ENCODE data around the gene PROM1. TPM values are rescaled to one million over a fixed set of nuclear protein-coding genes. Genes with fewer than 3 reads are reported as not detected.

PROM1 gene
- total and polyA plus RNA-seq, 4 donors = 1.2 to 5.2 (median 3.7) TPM

DNA sequence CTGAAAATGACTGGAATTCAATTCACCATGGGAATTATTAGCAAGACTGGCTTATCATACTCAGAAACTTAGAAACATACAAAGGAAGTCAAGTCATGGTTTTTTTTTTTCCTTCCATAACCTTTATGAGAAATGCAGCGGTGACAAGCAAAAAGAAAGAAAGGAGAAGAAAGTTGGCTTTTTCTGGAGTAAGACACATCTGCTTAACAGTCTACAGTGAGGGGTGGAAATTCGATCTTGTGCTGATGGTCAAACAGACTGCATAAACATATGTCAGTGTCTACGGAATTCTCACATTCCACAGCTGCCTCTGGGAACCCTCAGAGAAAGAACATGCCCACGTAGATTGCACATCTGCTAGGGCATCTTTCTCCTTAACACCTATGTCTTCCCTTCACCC lies 54.6 kb downstream of the PROM1 start:
- no peaks in the 10 kb centered on the region for H3K27me3 ChIP-seq (ENCODE audit: control insufficient read depth in 4 of 4, insufficient read depth in 4 of 4, low read length in 3 of 4)
- H3K36me3 ChIP-seq (ENCODE audit: control insufficient read depth in 4 of 4, insufficient read depth in 3 of 4, low read depth in 1 of 4, low read length in 3 of 4) = no peaks in the 10 kb centered on the region
- no peaks in the 10 kb centered on the region for H3K9me3 ChIP-seq (ENCODE audit: control insufficient read depth in 4 of 4, low read length in 3 of 4)
- H3K27ac ChIP-seq (ENCODE audit: low read depth in 1 of 2, low read length in 2 of 2) = no peak overlapping the region
- 69% methylated on average over 4 of the region's 4 CpGs for WGBS
- TF ChIP-seq SP1 (IDR thresholded peaks at IDR 0.05) (no peak), HNF4A (conservative IDR thresholded peaks at IDR 0.05) (no peak), FOXA1 (IDR thresholded peaks at IDR 0.05) (no peak), RAD21 (IDR thresholded peaks at IDR 0.05) (peak in 1 of 2 donors; percentile 12), FOXA2 (IDR thresholded peaks at IDR 0.05) (no peak), NR2F2 (IDR thresholded peaks at IDR 0.05) (no peak)
- H3K9ac ChIP-seq (ENCODE audit: low read depth in 1 of 2, low read length in 2 of 2) = no peak overlapping the region
- DNase-seq (ENCODE audit: low spot score) = no peak
- H3K4me3 ChIP-seq (ENCODE audit: low read depth in 1 of 3, low read length in 3 of 3) = no peak overlapping the region
- peaks cover 9 to 23% (median 14%) of the 10 kb centered on the region in 4 donors for H3K4me1 ChIP-seq (ENCODE audit: control insufficient read depth in 4 of 4, insufficient read depth in 4 of 4, low read length in 3 of 4)

DNA sequence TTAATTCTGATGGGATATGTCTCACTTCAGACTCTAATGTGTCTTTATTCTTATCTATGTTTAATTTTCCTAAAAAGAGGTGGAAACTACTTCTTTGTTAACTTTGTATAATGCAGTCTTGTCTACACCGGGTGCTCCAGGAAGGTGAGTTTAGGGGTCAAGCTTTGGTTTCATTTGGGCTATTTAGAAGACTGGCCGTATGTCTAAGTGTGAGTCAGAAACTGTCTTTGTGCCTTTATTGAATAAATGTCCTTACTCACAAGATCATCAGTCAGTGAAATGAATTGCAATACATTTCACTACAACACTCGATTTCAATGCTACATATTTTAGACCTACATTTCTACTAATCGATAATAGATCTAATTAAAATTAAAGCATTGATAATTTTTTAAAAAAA lies 56.2 kb downstream of the PROM1 start:
- TF ChIP-seq SP1 (IDR thresholded peaks at IDR 0.05) = no peak
- Histone ChIP-seq H3K4me1 (ENCODE audit: control insufficient read depth in 4 of 4, insufficient read depth in 4 of 4, low read length in 3 of 4) (peaks cover 8 to 13% (median 11%) of the 10 kb centered on the region in 4 donors), H3K9me3 (ENCODE audit: control insufficient read depth in 4 of 4, low read length in 3 of 4) (no peaks in the 10 kb centered on the region), H3K36me3 (ENCODE audit: control insufficient read depth in 4 of 4, insufficient read depth in 3 of 4, low read depth in 1 of 4, low read length in 3 of 4) (no peaks in the 10 kb centered on the region), H3K9ac (ENCODE audit: low read depth in 1 of 2, low read length in 2 of 2) (no peak overlapping the region), H3K4me3 (ENCODE audit: low read depth in 1 of 3, low read length in 3 of 3) (no peak overlapping the region), H3K27ac (ENCODE audit: low read depth in 1 of 2, low read length in 2 of 2) (no peak overlapping the region), H3K27me3 (ENCODE audit: control insufficient read depth in 4 of 4, insufficient read depth in 4 of 4, low read length in 3 of 4) (no peaks in the 10 kb centered on the region)
- no peak for DNase-seq (ENCODE audit: low spot score)
- 75% methylated on average over 4 of the region's 4 CpGs for WGBS

DNA sequence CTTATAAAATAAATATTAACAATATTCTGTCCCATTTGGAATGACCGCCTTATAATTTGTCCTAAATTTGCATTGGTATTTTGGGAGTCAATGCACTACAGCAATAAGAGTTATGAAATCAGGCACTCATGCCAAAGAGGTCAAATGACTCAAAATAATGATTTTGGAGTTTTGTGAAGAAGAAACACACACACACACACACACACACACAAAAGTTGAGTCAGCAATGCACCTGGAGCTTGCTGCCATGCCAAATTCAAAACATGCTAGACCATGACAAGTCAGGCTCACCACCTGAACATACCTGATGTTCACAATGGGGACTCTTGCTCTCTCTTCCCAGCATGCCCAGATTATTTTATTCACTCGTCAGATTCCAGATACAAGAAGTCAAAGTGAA lies 56.7 kb downstream of the PROM1 start:
- WGBS = 42% methylated on average over 2 of the region's 2 CpGs

DNA sequence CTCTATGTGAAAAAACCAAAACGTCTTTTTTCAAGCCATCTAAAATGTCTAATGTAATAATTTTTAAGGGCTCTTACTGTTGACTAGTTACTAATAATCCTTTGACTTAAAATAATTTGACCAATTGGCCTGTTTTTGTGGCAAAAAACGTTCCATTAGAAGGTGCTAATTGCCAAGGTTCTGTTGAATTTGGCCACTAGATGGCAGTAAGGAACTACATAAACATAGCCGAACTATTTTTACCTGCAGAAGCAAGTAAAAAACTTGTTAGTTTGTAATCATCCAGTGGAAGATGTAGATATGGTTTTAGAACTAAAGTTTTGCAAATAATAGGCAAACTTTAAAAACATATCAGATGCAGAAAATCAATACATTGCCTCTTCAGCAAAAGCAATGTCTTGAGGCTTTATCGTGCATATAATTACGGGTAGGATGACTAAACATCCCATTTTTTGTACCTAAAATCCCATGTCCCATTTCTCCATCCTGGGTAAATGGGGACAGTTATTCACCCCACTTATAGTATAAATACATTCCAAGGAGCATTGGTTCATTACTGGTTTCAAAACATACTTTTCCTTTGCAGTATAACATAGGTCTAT lies 57.6 kb downstream of the PROM1 start:
- peak; percentile 93 to 94 for TF ChIP-seq RAD21 (IDR thresholded peaks at IDR 0.05)
- TF ChIP-seq, protein P1, sequence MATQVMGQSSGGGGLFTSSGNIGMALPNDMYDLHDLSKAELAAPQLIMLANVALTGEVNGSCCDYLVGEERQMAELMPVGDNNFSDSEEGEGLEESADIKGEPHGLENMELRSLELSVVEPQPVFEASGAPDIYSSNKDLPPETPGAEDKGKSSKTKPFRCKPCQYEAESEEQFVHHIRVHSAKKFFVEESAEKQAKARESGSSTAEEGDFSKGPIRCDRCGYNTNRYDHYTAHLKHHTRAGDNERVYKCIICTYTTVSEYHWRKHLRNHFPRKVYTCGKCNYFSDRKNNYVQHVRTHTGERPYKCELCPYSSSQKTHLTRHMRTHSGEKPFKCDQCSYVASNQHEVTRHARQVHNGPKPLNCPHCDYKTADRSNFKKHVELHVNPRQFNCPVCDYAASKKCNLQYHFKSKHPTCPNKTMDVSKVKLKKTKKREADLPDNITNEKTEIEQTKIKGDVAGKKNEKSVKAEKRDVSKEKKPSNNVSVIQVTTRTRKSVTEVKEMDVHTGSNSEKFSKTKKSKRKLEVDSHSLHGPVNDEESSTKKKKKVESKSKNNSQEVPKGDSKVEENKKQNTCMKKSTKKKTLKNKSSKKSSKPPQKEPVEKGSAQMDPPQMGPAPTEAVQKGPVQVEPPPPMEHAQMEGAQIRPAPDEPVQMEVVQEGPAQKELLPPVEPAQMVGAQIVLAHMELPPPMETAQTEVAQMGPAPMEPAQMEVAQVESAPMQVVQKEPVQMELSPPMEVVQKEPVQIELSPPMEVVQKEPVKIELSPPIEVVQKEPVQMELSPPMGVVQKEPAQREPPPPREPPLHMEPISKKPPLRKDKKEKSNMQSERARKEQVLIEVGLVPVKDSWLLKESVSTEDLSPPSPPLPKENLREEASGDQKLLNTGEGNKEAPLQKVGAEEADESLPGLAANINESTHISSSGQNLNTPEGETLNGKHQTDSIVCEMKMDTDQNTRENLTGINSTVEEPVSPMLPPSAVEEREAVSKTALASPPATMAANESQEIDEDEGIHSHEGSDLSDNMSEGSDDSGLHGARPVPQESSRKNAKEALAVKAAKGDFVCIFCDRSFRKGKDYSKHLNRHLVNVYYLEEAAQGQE (IDR thresholded peaks at IDR 0.05) = no peak
- TF ChIP-seq, protein P2, sequence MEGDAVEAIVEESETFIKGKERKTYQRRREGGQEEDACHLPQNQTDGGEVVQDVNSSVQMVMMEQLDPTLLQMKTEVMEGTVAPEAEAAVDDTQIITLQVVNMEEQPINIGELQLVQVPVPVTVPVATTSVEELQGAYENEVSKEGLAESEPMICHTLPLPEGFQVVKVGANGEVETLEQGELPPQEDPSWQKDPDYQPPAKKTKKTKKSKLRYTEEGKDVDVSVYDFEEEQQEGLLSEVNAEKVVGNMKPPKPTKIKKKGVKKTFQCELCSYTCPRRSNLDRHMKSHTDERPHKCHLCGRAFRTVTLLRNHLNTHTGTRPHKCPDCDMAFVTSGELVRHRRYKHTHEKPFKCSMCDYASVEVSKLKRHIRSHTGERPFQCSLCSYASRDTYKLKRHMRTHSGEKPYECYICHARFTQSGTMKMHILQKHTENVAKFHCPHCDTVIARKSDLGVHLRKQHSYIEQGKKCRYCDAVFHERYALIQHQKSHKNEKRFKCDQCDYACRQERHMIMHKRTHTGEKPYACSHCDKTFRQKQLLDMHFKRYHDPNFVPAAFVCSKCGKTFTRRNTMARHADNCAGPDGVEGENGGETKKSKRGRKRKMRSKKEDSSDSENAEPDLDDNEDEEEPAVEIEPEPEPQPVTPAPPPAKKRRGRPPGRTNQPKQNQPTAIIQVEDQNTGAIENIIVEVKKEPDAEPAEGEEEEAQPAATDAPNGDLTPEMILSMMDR (IDR thresholded peaks at IDR 0.05; ENCODE audit: low read depth, low read length, missing input control) = peak; percentile 85
- DNase-seq (ENCODE audit: low spot score) = no peak
- Histone ChIP-seq H3K27ac (ENCODE audit: low read depth in 1 of 2, low read length in 2 of 2) (no peak overlapping the region), H3K9me3 (ENCODE audit: control insufficient read depth in 4 of 4, low read length in 3 of 4) (no peaks in the 10 kb centered on the region), H3K9ac (ENCODE audit: low read depth in 1 of 2, low read length in 2 of 2) (no peak overlapping the region), H3K4me3 (ENCODE audit: low read depth in 1 of 3, low read length in 3 of 3) (no peak overlapping the region), H3K4me1 (ENCODE audit: control insufficient read depth in 4 of 4, insufficient read depth in 4 of 4, low read length in 3 of 4) (peaks cover 8 to 13% (median 10%) of the 10 kb centered on the region in 4 donors), H3K27me3 (ENCODE audit: control insufficient read depth in 4 of 4, insufficient read depth in 4 of 4, low read length in 3 of 4) (no peaks in the 10 kb centered on the region), H3K36me3 (ENCODE audit: control insufficient read depth in 4 of 4, insufficient read depth in 3 of 4, low read depth in 1 of 4, low read length in 3 of 4) (no peaks in the 10 kb centered on the region)
- WGBS = 35% methylated on average over 5 of the region's 5 CpGs

More for the DNA sequence above, 56.7 kb downstream of the PROM1 start:
- no peaks in the 10 kb centered on the region for H3K9me3 ChIP-seq (ENCODE audit: control insufficient read depth in 4 of 4, low read length in 3 of 4)
- H3K4me3 ChIP-seq (ENCODE audit: low read depth in 1 of 3, low read length in 3 of 3) = no peak overlapping the region
- no peak overlapping the region for H3K27ac ChIP-seq (ENCODE audit: low read depth in 1 of 2, low read length in 2 of 2)
- no peak for DNase-seq (ENCODE audit: low spot score)
- peaks cover 8 to 13% (median 11%) of the 10 kb centered on the region in 4 donors for H3K4me1 ChIP-seq (ENCODE audit: control insufficient read depth in 4 of 4, insufficient read depth in 4 of 4, low read length in 3 of 4)
- TF ChIP-seq NR2F2 (IDR thresholded peaks at IDR 0.05) = peak; percentile 76
- TF ChIP-seq, protein P3, sequence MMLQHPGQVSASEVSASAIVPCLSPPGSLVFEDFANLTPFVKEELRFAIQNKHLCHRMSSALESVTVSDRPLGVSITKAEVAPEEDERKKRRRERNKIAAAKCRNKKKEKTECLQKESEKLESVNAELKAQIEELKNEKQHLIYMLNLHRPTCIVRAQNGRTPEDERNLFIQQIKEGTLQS (IDR thresholded peaks at IDR 0.05) = peak; percentile 56
- peak; percentile 48 to 64 for TF ChIP-seq RXRA (IDR thresholded peaks at IDR 0.05)
- TF ChIP-seq HNF4A (conservative IDR thresholded peaks at IDR 0.05) = peak; percentile 36 to 38
- peak; percentile 35 to 82 for TF ChIP-seq JUND (IDR thresholded peaks at IDR 0.05)
- no peak for TF ChIP-seq YY1 (IDR thresholded peaks at IDR 0.05)
- TF ChIP-seq RAD21 (IDR thresholded peaks at IDR 0.05) = peak in 1 of 2 donors; percentile 15
- TF ChIP-seq GABPA (IDR thresholded peaks at IDR 0.05 in 1 of 2, conservative IDR thresholded peaks at IDR 0.05 in 1 of 2) = no peak
- no peak for TF ChIP-seq EGR1 (IDR thresholded peaks at IDR 0.05; ENCODE audit: low read depth in 2 of 2)
- TF ChIP-seq, protein P4, sequence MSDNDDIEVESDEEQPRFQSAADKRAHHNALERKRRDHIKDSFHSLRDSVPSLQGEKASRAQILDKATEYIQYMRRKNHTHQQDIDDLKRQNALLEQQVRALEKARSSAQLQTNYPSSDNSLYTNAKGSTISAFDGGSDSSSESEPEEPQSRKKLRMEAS (IDR thresholded peaks at IDR 0.05) = peak; percentile 21
- no peak overlapping the region for H3K9ac ChIP-seq (ENCODE audit: low read depth in 1 of 2, low read length in 2 of 2)
- no peaks in the 10 kb centered on the region for H3K36me3 ChIP-seq (ENCODE audit: control insufficient read depth in 4 of 4, insufficient read depth in 3 of 4, low read depth in 1 of 4, low read length in 3 of 4)
- no peaks in the 10 kb centered on the region for H3K27me3 ChIP-seq (ENCODE audit: control insufficient read depth in 4 of 4, insufficient read depth in 4 of 4, low read length in 3 of 4)
